Thyroid gland (tissue), 4 donors: ENCODE data around the gene TOM1L1. TPM values are rescaled to one million over a fixed set of nuclear protein-coding genes. Genes with fewer than 3 reads are reported as not detected.

ENCODE experiments used
- DNase-seq, 2 donors: peaks; one replicate each; pipeline ENCODE4 v3.0.0-alpha.2; 2019
- H3K27ac ChIP-seq, 3 donors: fragments of 200-600 bp; sonication (generic); 1 replicate in 2 of 3; 2 replicates in 1 of 3; pipeline ENCODE4 v1.5.1; 2016 to 2019; ENCODE audit warnings: mild to moderate bottlenecking in 1 of 3, moderate library complexity in 1 of 3
- H3K27me3 ChIP-seq: fragments of 200-600 bp; sonication (generic); one replicate; pipeline ENCODE4 v1.5.1; 2019
- H3K36me3 ChIP-seq, 2 donors: fragments of 200-600 bp; sonication (generic); one replicate each; pipeline ENCODE4 v1.5.1; 2016 to 2019
- H3K4me1 ChIP-seq, 2 donors: fragments of 200-600 bp; sonication (generic); one replicate each; pipeline ENCODE4 v1.5.1; 2017 to 2019
- H3K4me3 ChIP-seq, 3 donors: fragments of 200-600 bp; sonication (generic); replicated peaks in 1 of 3; 1 replicate in 2 of 3; 2 replicates in 1 of 3; pipeline ENCODE4 v1.5.1; 2016; ENCODE audit warnings: mild to moderate bottlenecking in 1 of 3
- H3K9me3 ChIP-seq: fragments of 200-600 bp; sonication (generic); one replicate; pipeline ENCODE4 v1.5.1; 2017
- CTCF ChIP-seq, 6 experiments: fragments of 200-600 bp in 3 of 6; fragments of 450-650 bp in 3 of 6; sonication (generic) in 3 of 6; IDR thresholded peaks; one replicate each; pipeline ENCODE4 v1.5.1; 2016 to 2019; ENCODE audit warnings: antibody characterized with exemption in 6 of 6, mild to moderate bottlenecking in 2 of 6, inconsistent platforms in 1 of 6, moderate library complexity in 1 of 6
- POLR2A ChIP-seq, 2 donors: fragments of 450-650 bp; IDR thresholded peaks; one replicate each; pipeline ENCODE4 v1.6.1; 2017; ENCODE audit warnings: antibody characterized with exemption in 2 of 2, mild to moderate bottlenecking in 2 of 2, moderate library complexity in 1 of 2
- whole genome bisulfite sequencing, 2 donors: methylation state at CpG; one replicate each; pipeline ENCODE4 v1.1.5; 2017; 5-methylcytosine and 5-hydroxymethylcytosine counted together
- intact Hi-C: fragments of 100-400 bp; cut with DNase I; formaldehyde crosslinking; loops from one replicate; pipeline ENCODE4 v1.15.1; 2023
- total RNA-seq, 4 donors: library from RNA; depleted of rRNA; stranded (reverse); fragments of >200 nt; gene quantifications; one replicate each; pipeline ENCODE4 v1.2.3, GENCODE V29; 2016

TOM1L1 gene
- total RNA-seq, 4 donors from 2014 or later: 89.6 to 116 (median 109) TPM

- H3K27ac ChIP-seq: no peak overlapping the region
- no peak for DNase-seq
- H3K27me3 ChIP-seq: no peaks in the 10 kb centered on the region
- intact Hi-C loops: no loop called here
- WGBS, 2 donors: 96 to 97% methylated on average over 2 of the region's 2 CpGs
- peaks cover 23 to 26% of the 10 kb centered on the region in 2 donors for H3K36me3 ChIP-seq
- TF ChIP-seq CTCF (IDR thresholded peaks at IDR 0.05) (no peak), POLR2A (IDR thresholded peaks at IDR 0.05) (no peak)
- H3K4me3 ChIP-seq: no peak overlapping the region
- no peaks in the 10 kb centered on the region for H3K4me1 ChIP-seq
- no peaks in the 10 kb centered on the region for H3K9me3 ChIP-seq
Measured at GRCh38 chr17:54916721-54917120, 16.1 kb downstream of the TOM1L1 start.

GRCh38 chr17:54919425-54919824 is 18.8 kb downstream of the TOM1L1 start:
- Histone ChIP-seq H3K36me3 (peaks cover 16 to 18% of the 10 kb centered on the region in 2 donors), H3K4me1 (no peaks in the 10 kb centered on the region), H3K27ac (no peak overlapping the region), H3K4me3 (no peak overlapping the region), H3K27me3 (no peaks in the 10 kb centered on the region), H3K9me3 (no peaks in the 10 kb centered on the region)
- no peak for TF ChIP-seq POLR2A (IDR thresholded peaks at IDR 0.05)
- no peak for TF ChIP-seq CTCF (IDR thresholded peaks at IDR 0.05)
- intact Hi-C loops: no loop called here
- DNase-seq: no peak

GRCh38 chr17:54920819-54921218 is 20.2 kb downstream of the TOM1L1 start:
- peaks cover 4 to 9% of the 10 kb centered on the region in 2 donors for H3K36me3 ChIP-seq
- H3K27ac ChIP-seq: no peak overlapping the region
- no peak for TF ChIP-seq CTCF (IDR thresholded peaks at IDR 0.05)
- no peak for TF ChIP-seq POLR2A (IDR thresholded peaks at IDR 0.05)
- H3K27me3 ChIP-seq: no peaks in the 10 kb centered on the region
- H3K9me3 ChIP-seq: no peaks in the 10 kb centered on the region
- WGBS, 2 donors: 85 to 90% methylated on average over 6 of the region's 6 CpGs
- intact Hi-C loops: no loop called here
- H3K4me3 ChIP-seq: no peak overlapping the region
- no peaks in the 10 kb centered on the region for H3K4me1 ChIP-seq
- DNase-seq: no peak

- Histone ChIP-seq H3K4me3 (no peak overlapping the region), H3K27me3 (no peaks in the 10 kb centered on the region), H3K27ac (no peak overlapping the region), H3K4me1 (no peaks in the 10 kb centered on the region), H3K9me3 (no peaks in the 10 kb centered on the region), H3K36me3 (peaks cover 0 to 3% of the 10 kb centered on the region in 2 donors)
- intact Hi-C loops: no loop called here
- WGBS, 2 donors: 93 to 95% methylated on average over 5 of the region's 5 CpGs
- no peak for DNase-seq
- TF ChIP-seq POLR2A (IDR thresholded peaks at IDR 0.05) (no peak), CTCF (IDR thresholded peaks at IDR 0.05) (no peak)
Measured at GRCh38 chr17:54924405-54924804, 23.8 kb downstream of the TOM1L1 start.

GRCh38 chr17:54927525-54927924 is 26.9 kb downstream of the TOM1L1 start:
- no peaks in the 10 kb centered on the region for H3K4me1 ChIP-seq
- TF ChIP-seq POLR2A (IDR thresholded peaks at IDR 0.05) (no peak), CTCF (IDR thresholded peaks at IDR 0.05) (no peak)
- H3K36me3 ChIP-seq: peaks cover 6 to 11% of the 10 kb centered on the region in 2 donors
- no peaks in the 10 kb centered on the region for H3K9me3 ChIP-seq
- no peak overlapping the region for H3K4me3 ChIP-seq
- no peak overlapping the region for H3K27ac ChIP-seq
- H3K27me3 ChIP-seq: no peaks in the 10 kb centered on the region
- WGBS, 2 donors: 63 to 71% methylated on average over 3 of the region's 3 CpGs
- intact Hi-C loops: no loop called here
- no peak for DNase-seq
